Measurements from ENCODE around the gene FAM222A. TPM values are rescaled to one million over a fixed set of nuclear protein-coding genes. Genes with fewer than 3 reads are reported as not detected.

Gene FAM222A
- total RNA-seq, 4 donors from 2014 or later: 1.4 to 3.0 (median 1.8) TPM

DNA sequence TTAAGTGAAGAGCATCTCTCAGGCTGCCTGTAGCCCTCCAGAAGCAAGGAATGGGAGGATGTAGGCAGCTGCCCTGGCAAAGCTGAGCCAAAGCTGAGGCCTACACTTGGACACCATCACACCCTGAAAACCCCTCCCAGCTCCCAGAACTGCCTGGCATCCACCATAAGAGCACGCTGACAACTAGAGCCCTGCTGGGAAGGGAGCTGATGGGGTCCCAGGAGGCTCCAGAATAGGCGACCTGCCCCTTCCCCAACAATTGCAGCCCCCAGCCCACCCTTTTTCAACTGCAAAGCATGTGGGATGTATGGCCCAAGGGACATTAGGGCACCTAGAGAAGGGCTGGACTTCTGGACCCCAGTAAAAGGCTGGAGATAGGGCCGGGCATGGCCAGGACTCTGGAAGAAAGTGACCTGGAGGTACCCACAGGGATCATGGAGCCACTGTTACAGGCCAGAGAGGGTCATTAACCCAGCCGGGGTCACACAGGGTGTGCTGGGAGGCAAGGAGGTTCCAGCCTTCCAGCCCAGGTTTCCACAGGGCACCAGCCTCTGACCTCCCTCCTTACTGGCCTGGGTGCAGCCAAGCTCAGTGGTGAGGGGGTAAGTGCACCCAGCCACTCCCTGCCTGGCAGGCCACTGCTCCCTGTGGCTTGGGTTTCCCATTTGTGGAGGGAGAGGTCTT, 27.8 kb downstream of the FAM222A start:
- Histone ChIP-seq H3K27ac (no peak overlapping the region), H3K4me3 (no peak overlapping the region), H3K9me3 (no peaks in the 10 kb centered on the region), H3K36me3 (no peaks in the 10 kb centered on the region), H3K4me1 (peaks cover 0 to 5% (median 0%) of the 10 kb centered on the region in 4 donors), H3K27me3 (no peaks in the 10 kb centered on the region)
- in situ Hi-C loops (cut with MboI; ENCODE audit: low pct_ligation_motif_present in 1 of 4, low pct_unique_long_range_greater_than_20kb in 1 of 4, low sequenced_read_pairs in 3 of 4) (no loop called here), intact Hi-C loops (cut with DNase I; ENCODE audit: low total_unique reads) (no loop called here)
- TF ChIP-seq POLR2A (IDR thresholded peaks at IDR 0.05) (no peak), EP300 (IDR thresholded peaks at IDR 0.05; ENCODE audit: low read depth) (no peak), POLR2AphosphoS5 (IDR thresholded peaks at IDR 0.05) (no peak)
- TF ChIP-seq, protein P1, sequence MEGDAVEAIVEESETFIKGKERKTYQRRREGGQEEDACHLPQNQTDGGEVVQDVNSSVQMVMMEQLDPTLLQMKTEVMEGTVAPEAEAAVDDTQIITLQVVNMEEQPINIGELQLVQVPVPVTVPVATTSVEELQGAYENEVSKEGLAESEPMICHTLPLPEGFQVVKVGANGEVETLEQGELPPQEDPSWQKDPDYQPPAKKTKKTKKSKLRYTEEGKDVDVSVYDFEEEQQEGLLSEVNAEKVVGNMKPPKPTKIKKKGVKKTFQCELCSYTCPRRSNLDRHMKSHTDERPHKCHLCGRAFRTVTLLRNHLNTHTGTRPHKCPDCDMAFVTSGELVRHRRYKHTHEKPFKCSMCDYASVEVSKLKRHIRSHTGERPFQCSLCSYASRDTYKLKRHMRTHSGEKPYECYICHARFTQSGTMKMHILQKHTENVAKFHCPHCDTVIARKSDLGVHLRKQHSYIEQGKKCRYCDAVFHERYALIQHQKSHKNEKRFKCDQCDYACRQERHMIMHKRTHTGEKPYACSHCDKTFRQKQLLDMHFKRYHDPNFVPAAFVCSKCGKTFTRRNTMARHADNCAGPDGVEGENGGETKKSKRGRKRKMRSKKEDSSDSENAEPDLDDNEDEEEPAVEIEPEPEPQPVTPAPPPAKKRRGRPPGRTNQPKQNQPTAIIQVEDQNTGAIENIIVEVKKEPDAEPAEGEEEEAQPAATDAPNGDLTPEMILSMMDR (IDR thresholded peaks at IDR 0.05): no peak
- no peak for DNase-seq
- 82% methylated on average over 4 of the region's 4 CpGs; no CpG with 5 or more reads in 1 of the 2 donors for WGBS, 2 donors (ENCODE audit: low coverage in 1 of 2)

DNA sequence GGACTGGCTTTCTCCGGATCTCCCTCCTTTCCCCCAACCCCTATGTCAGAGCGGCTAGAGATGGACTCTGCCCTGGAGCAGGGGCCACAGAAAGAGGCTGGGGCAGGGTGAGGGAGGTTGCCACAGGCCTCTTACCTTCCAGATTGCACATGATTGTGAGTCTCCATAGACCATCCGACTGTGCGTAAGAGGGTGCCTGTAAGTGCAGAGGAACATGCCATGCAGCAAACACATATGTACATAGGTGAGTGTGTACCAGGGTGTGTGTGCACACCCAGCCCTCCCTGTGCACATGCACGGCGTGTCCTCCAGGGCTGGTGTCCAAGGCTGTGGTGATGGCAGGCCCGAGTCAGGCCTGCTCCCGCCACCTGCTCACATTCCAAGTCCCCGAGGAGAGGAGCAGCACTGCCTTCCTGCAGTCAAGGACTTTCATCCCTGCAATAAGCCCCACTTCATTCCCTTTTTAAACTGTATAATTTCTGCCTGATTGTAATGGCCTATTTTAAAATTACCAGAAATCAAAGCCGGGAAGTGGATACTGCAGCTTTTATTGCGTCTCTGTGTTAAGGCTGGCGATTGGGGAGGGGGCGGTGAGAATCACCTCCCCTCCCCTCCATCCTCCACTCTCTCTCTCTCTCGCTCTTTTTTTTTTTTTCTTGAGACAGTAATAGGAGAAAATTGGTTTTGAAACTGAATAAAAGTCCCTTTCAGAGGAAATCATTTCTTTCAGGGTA, 28.5 kb downstream of the FAM222A start:
- no peak for DNase-seq
- TF ChIP-seq, protein P1 (IDR thresholded peaks at IDR 0.05): no peak
- TF ChIP-seq POLR2AphosphoS5 (IDR thresholded peaks at IDR 0.05) (no peak), POLR2A (IDR thresholded peaks at IDR 0.05) (no peak), EP300 (IDR thresholded peaks at IDR 0.05; ENCODE audit: low read depth) (no peak)
- no peaks in the 10 kb centered on the region for H3K27me3 ChIP-seq
- H3K27ac ChIP-seq: no peak overlapping the region
- no peaks in the 10 kb centered on the region for H3K9me3 ChIP-seq
- in situ Hi-C loops (cut with MboI; ENCODE audit: low pct_ligation_motif_present in 1 of 4, low pct_unique_long_range_greater_than_20kb in 1 of 4, low sequenced_read_pairs in 3 of 4) (no loop called here), intact Hi-C loops (cut with DNase I; ENCODE audit: low total_unique reads) (no loop called here)
- 66 to 80% methylated on average over 6 to 14 of the region's 14 CpGs for WGBS, 2 donors (ENCODE audit: low coverage in 1 of 2)
- no peaks in the 10 kb centered on the region for H3K36me3 ChIP-seq
- H3K4me1 ChIP-seq: peaks cover 0 to 5% (median 0%) of the 10 kb centered on the region in 4 donors
- no peak overlapping the region for H3K4me3 ChIP-seq

GRCh38 chr12:109743076-109743910, 29.7 kb downstream of the FAM222A start:
- 92% methylated on average over 17 of the region's 17 CpGs; no CpG with 5 or more reads in 1 of the 2 donors for WGBS, 2 donors (ENCODE audit: low coverage in 1 of 2)
- no peaks in the 10 kb centered on the region for H3K27me3 ChIP-seq
- in situ Hi-C loops (cut with MboI; ENCODE audit: low pct_ligation_motif_present in 1 of 4, low pct_unique_long_range_greater_than_20kb in 1 of 4, low sequenced_read_pairs in 3 of 4): no loop called here
- no peak overlapping the region for H3K27ac ChIP-seq
- H3K9me3 ChIP-seq: no peaks in the 10 kb centered on the region
- peaks cover 0 to 5% (median 0%) of the 10 kb centered on the region in 4 donors for H3K4me1 ChIP-seq
- no peaks in the 10 kb centered on the region for H3K36me3 ChIP-seq
- intact Hi-C loops (cut with DNase I; ENCODE audit: low total_unique reads): no loop called here
- TF ChIP-seq POLR2A (IDR thresholded peaks at IDR 0.05) (no peak), EP300 (IDR thresholded peaks at IDR 0.05; ENCODE audit: low read depth) (no peak), POLR2AphosphoS5 (IDR thresholded peaks at IDR 0.05) (no peak)
- TF ChIP-seq, protein P1 (IDR thresholded peaks at IDR 0.05): no peak
- DNase-seq: no peak
- H3K4me3 ChIP-seq: no peak overlapping the region

GRCh38 chr12:109744026-109744425, 30.4 kb downstream of the FAM222A start:
- Histone ChIP-seq H3K9me3 (no peaks in the 10 kb centered on the region), H3K4me3 (no peak overlapping the region), H3K27me3 (no peaks in the 10 kb centered on the region), H3K36me3 (no peaks in the 10 kb centered on the region), H3K27ac (no peak overlapping the region), H3K4me1 (peaks cover 0 to 5% (median 0%) of the 10 kb centered on the region in 4 donors)
- TF ChIP-seq, protein P1 (IDR thresholded peaks at IDR 0.05): no peak
- TF ChIP-seq POLR2A (IDR thresholded peaks at IDR 0.05) (no peak), EP300 (IDR thresholded peaks at IDR 0.05; ENCODE audit: low read depth) (no peak), POLR2AphosphoS5 (IDR thresholded peaks at IDR 0.05) (no peak)
- intact Hi-C loops (cut with DNase I; ENCODE audit: low total_unique reads): no loop called here
- in situ Hi-C loops (cut with MboI; ENCODE audit: low pct_ligation_motif_present in 1 of 4, low pct_unique_long_range_greater_than_20kb in 1 of 4, low sequenced_read_pairs in 3 of 4): no loop called here
- DNase-seq: no peak
- 80 to 93% methylated on average over 1 to 14 of the region's 14 CpGs for whole genome bisulfite sequencing, 2 donors (ENCODE audit: low coverage in 1 of 2)
